ENCODE results near the gene KLLN.

DNA sequence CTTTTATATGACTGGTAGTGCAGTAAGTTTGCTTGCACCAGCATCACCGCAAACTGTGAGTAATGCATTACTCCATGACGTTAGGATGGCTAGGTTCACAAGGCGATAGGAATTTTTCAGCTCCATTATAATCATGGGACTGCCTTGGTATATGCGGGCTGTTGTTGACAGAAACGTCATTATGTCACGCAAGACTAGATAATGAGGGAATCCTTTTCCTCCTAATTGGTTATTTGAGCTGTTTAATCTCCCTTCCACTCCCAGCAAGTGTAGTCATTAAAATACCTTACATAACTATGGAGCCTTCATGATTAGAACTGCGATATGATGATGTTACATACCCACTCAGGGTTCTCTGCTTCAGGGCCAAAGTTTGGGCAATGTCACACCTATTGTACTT lies 17.3 kb downstream of the KLLN start:
- TF ChIP-seq POLR2A (IDR thresholded peaks at IDR 0.05) (no peak), POLR2AphosphoS5 (IDR thresholded peaks at IDR 0.05) (no peak)
- TF ChIP-seq, protein P1, sequence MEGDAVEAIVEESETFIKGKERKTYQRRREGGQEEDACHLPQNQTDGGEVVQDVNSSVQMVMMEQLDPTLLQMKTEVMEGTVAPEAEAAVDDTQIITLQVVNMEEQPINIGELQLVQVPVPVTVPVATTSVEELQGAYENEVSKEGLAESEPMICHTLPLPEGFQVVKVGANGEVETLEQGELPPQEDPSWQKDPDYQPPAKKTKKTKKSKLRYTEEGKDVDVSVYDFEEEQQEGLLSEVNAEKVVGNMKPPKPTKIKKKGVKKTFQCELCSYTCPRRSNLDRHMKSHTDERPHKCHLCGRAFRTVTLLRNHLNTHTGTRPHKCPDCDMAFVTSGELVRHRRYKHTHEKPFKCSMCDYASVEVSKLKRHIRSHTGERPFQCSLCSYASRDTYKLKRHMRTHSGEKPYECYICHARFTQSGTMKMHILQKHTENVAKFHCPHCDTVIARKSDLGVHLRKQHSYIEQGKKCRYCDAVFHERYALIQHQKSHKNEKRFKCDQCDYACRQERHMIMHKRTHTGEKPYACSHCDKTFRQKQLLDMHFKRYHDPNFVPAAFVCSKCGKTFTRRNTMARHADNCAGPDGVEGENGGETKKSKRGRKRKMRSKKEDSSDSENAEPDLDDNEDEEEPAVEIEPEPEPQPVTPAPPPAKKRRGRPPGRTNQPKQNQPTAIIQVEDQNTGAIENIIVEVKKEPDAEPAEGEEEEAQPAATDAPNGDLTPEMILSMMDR (IDR thresholded peaks at IDR 0.05): no peak

All from breast epithelium (tissue), 3 donors.